ENCODE measurements around the gene AFAP1L1. TPM values are rescaled to one million over a fixed set of nuclear protein-coding genes. Genes with fewer than 3 reads are reported as not detected.

AFAP1L1 gene
- total and polyA plus RNA-seq, 7 experiments from 2014 or later, result 0.08 to 1.1 (median 0.49) TPM; not detected in 2

GRCh38 chr5:149257131-149257530 lies 14.5 kb upstream of the AFAP1L1 start:
- H3K27me3 ChIP-seq (ENCODE audit: control insufficient read depth in 2 of 2, insufficient read depth in 2 of 2, low read length in 2 of 2), result no peaks in the 10 kb centered on the region
- no peak overlapping the region for H3K27ac ChIP-seq (ENCODE audit: low read depth, low read length)
- no peak overlapping the region for H3K27ac Mint-ChIP-seq
- DNase-seq (no peak), ATAC-seq (no peak)
- no peaks in the 10 kb centered on the region for H3K4me1 ChIP-seq (ENCODE audit: control insufficient read depth in 2 of 2, insufficient read depth in 2 of 2, low read length in 2 of 2)
- H3K27me3 Mint-ChIP-seq, result peaks cover 0 to 25% (median 8%) of the 10 kb centered on the region in 5 donors
- H3K36me3 ChIP-seq (ENCODE audit: control insufficient read depth in 2 of 3, insufficient read depth in 3 of 3, low read length in 3 of 3), result no peaks in the 10 kb centered on the region
- peaks cover 0 to 8% (median 0%) of the 10 kb centered on the region in 11 donors for H3K9me3 Mint-ChIP-seq
- ChIA-PET CTCF (interaction anchor here (0.6 to 1.6 kb wide), 4 partner anchors 11 to 115 kb away, joined by 3 to 6 read pairs (median 4); no protein-coding TSS in a partner anchor), POLR2A (interaction anchor here (0.7 to 1.1 kb wide), 4 partner anchors 16 to 344 kb away, joined by 3 read pairs; no protein-coding TSS in a partner anchor)
- H3K9me3 ChIP-seq (ENCODE audit: control insufficient read depth in 2 of 3, low read length in 3 of 3), result no peaks in the 10 kb centered on the region
- H3K36me3 Mint-ChIP-seq, result no peaks in the 10 kb centered on the region
- H3K4me3 Mint-ChIP-seq, result no peak overlapping the region
- intact Hi-C loops (cut with micrococcal nuclease), result no loop called here
- peaks cover 0 to 14% (median 0%) of the 10 kb centered on the region in 7 donors for H3K4me1 Mint-ChIP-seq
- H3K4me3 ChIP-seq (ENCODE audit: low read length), result no peak overlapping the region

GRCh38 chr5:149257889-149258705 lies 13.6 kb upstream of the AFAP1L1 start:
- no peak for DNase-seq
- Histone ChIP-seq H3K27ac (ENCODE audit: low read depth, low read length) (no peak overlapping the region), H3K9me3 (ENCODE audit: control insufficient read depth in 2 of 3, low read length in 3 of 3) (no peaks in the 10 kb centered on the region), H3K36me3 (ENCODE audit: control insufficient read depth in 2 of 3, insufficient read depth in 3 of 3, low read length in 3 of 3) (no peaks in the 10 kb centered on the region), H3K4me3 (ENCODE audit: low read length) (no peak overlapping the region), H3K27me3 (ENCODE audit: control insufficient read depth in 2 of 2, insufficient read depth in 2 of 2, low read length in 2 of 2) (no peaks in the 10 kb centered on the region), H3K4me1 (ENCODE audit: control insufficient read depth in 2 of 2, insufficient read depth in 2 of 2, low read length in 2 of 2) (no peaks in the 10 kb centered on the region)
- Mint-ChIP-seq H3K36me3 (no peaks in the 10 kb centered on the region), H3K4me3 (no peak overlapping the region), H3K27ac (no peak overlapping the region), H3K4me1 (peaks cover 0 to 14% (median 0%) of the 10 kb centered on the region in 7 donors), H3K9me3 (peaks cover 0 to 6% (median 0%) of the 10 kb centered on the region in 11 donors), H3K27me3 (peaks cover 0 to 27% (median 8%) of the 10 kb centered on the region in 5 donors)
- no peak for ATAC-seq
- ChIA-PET CTCF (interaction anchor here (0.6 to 2.1 kb wide), 5 partner anchors 11 to 116 kb away, joined by 3 to 6 read pairs (median 4); partner anchors contain the start of gene ABLIM3), POLR2A (interaction anchor here (0.7 to 1.1 kb wide), 2 partner anchors 18 to 29 kb away, joined by 3 read pairs; no protein-coding TSS in a partner anchor)
- intact Hi-C loops (cut with micrococcal nuclease), result no loop called here

GRCh38 chr5:149260761-149261160 lies 10.9 kb upstream of the AFAP1L1 start:
- Histone ChIP-seq H3K36me3 (ENCODE audit: control insufficient read depth in 2 of 3, insufficient read depth in 3 of 3, low read length in 3 of 3) (no peaks in the 10 kb centered on the region), H3K27ac (ENCODE audit: low read depth, low read length) (no peak overlapping the region), H3K4me3 (ENCODE audit: low read length) (no peak overlapping the region), H3K4me1 (ENCODE audit: control insufficient read depth in 2 of 2, insufficient read depth in 2 of 2, low read length in 2 of 2) (peaks cover 0 to 6% of the 10 kb centered on the region in 2 donors), H3K27me3 (ENCODE audit: control insufficient read depth in 2 of 2, insufficient read depth in 2 of 2, low read length in 2 of 2) (no peaks in the 10 kb centered on the region), H3K9me3 (ENCODE audit: control insufficient read depth in 2 of 3, low read length in 3 of 3) (no peaks in the 10 kb centered on the region)
- CTCF ChIA-PET, result interaction anchor here (7.4 kb wide), 1 partner anchor 121 kb away, joined by 142 read pairs; the partner anchor contains the start of gene ABLIM3
- peaks cover 0 to 30% (median 8%) of the 10 kb centered on the region in 5 donors for H3K27me3 Mint-ChIP-seq
- H3K27ac Mint-ChIP-seq, result no peak overlapping the region
- H3K36me3 Mint-ChIP-seq, result no peaks in the 10 kb centered on the region
- peaks cover 0 to 1% (median 0%) of the 10 kb centered on the region in 11 donors for H3K9me3 Mint-ChIP-seq
- POLR2A ChIA-PET, result interaction anchor here (1.0 kb wide), 1 partner anchor 20 kb away, joined by 3 read pairs; no protein-coding TSS in a partner anchor
- intact Hi-C loops (cut with micrococcal nuclease), result loop anchor here in 1 of 2 donors (5.0 kb wide), 1 partner anchor 63 kb away; no protein-coding TSS in a partner anchor
- ATAC-seq (no peak), DNase-seq (no peak)
- no peak overlapping the region for H3K4me3 Mint-ChIP-seq
- H3K4me1 Mint-ChIP-seq, result peaks cover 0 to 12% (median 7%) of the 10 kb centered on the region in 7 donors

GRCh38 chr5:149261246-149261645 lies 10.4 kb upstream of the AFAP1L1 start:
- Mint-ChIP-seq H3K27ac (no peak overlapping the region), H3K9me3 (peaks cover 0 to 1% (median 0%) of the 10 kb centered on the region in 11 donors), H3K36me3 (no peaks in the 10 kb centered on the region), H3K27me3 (peaks cover 0 to 26% (median 8%) of the 10 kb centered on the region in 5 donors), H3K4me3 (no peak overlapping the region), H3K4me1 (peaks cover 0 to 12% (median 7%) of the 10 kb centered on the region in 7 donors)
- ATAC-seq, result no peak
- H3K4me3 ChIP-seq (ENCODE audit: low read length), result no peak overlapping the region
- no peak overlapping the region for H3K27ac ChIP-seq (ENCODE audit: low read depth, low read length)
- H3K27me3 ChIP-seq (ENCODE audit: control insufficient read depth in 2 of 2, insufficient read depth in 2 of 2, low read length in 2 of 2), result no peaks in the 10 kb centered on the region
- CTCF ChIA-PET, result interaction anchor here (7.4 kb wide), 1 partner anchor 121 kb away, joined by 142 read pairs; the partner anchor contains the start of gene ABLIM3
- POLR2A ChIA-PET, result interaction anchor here (0.7 to 1.0 kb wide), 2 partner anchors 21 to 50 kb away, joined by 3 read pairs; no protein-coding TSS in a partner anchor
- intact Hi-C loops (cut with micrococcal nuclease), result loop anchor here in 1 of 2 donors (5.0 kb wide), 1 partner anchor 64 kb away; no protein-coding TSS in a partner anchor
- DNase-seq, result no peak
- H3K4me1 ChIP-seq (ENCODE audit: control insufficient read depth in 2 of 2, insufficient read depth in 2 of 2, low read length in 2 of 2), result peaks cover 0 to 6% of the 10 kb centered on the region in 2 donors
- H3K9me3 ChIP-seq (ENCODE audit: control insufficient read depth in 2 of 3, low read length in 3 of 3), result no peaks in the 10 kb centered on the region
- H3K36me3 ChIP-seq (ENCODE audit: control insufficient read depth in 2 of 3, insufficient read depth in 3 of 3, low read length in 3 of 3), result no peaks in the 10 kb centered on the region

GRCh38 chr5:149262315-149262714 lies 9.3 kb upstream of the AFAP1L1 start:
- H3K36me3 ChIP-seq (ENCODE audit: control insufficient read depth in 2 of 3, insufficient read depth in 3 of 3, low read length in 3 of 3), result no peaks in the 10 kb centered on the region
- peaks cover 0 to 3% (median 0%) of the 10 kb centered on the region in 11 donors for H3K9me3 Mint-ChIP-seq
- ChIA-PET POLR2A (interaction anchor here (1.1 kb wide), 1 partner anchor 22 kb away, joined by 6 read pairs; no protein-coding TSS in a partner anchor), CTCF (interaction anchor here (7.4 kb wide), 1 partner anchor 122 kb away, joined by 142 read pairs; the partner anchor contains the start of gene ABLIM3)
- no peak overlapping the region for H3K4me3 Mint-ChIP-seq
- H3K36me3 Mint-ChIP-seq, result no peaks in the 10 kb centered on the region
- no peak overlapping the region for H3K4me3 ChIP-seq (ENCODE audit: low read length)
- peaks cover 0 to 6% of the 10 kb centered on the region in 2 donors for H3K4me1 ChIP-seq (ENCODE audit: control insufficient read depth in 2 of 2, insufficient read depth in 2 of 2, low read length in 2 of 2)
- no peak overlapping the region for H3K27ac Mint-ChIP-seq
- peaks cover 0 to 12% (median 7%) of the 10 kb centered on the region in 7 donors for H3K4me1 Mint-ChIP-seq
- H3K27me3 ChIP-seq (ENCODE audit: control insufficient read depth in 2 of 2, insufficient read depth in 2 of 2, low read length in 2 of 2), result no peaks in the 10 kb centered on the region
- intact Hi-C loops (cut with micrococcal nuclease), result loop anchor here in 1 of 2 donors (5.0 kb wide), 1 partner anchor 65 kb away; no protein-coding TSS in a partner anchor
- DNase-seq (no peak), ATAC-seq (no peak)
- no peaks in the 10 kb centered on the region for H3K9me3 ChIP-seq (ENCODE audit: control insufficient read depth in 2 of 3, low read length in 3 of 3)
- H3K27ac ChIP-seq (ENCODE audit: low read depth, low read length), result no peak overlapping the region
- peaks cover 0 to 26% (median 8%) of the 10 kb centered on the region in 5 donors for H3K27me3 Mint-ChIP-seq

All from naive thymus-derived CD4-positive, alpha-beta T cell (primary cell).